Fibroblast of the conjunctiva (primary cell): ENCODE measurements around the gene NEURL1B.
"Not testable (repeated sequence)": the region's sequence is repeated elsewhere in the genome, so short reads cannot be mapped to it uniquely, and the experiment has no call there.

Experiments used
- DNase-seq: peaks from one replicate; pipeline ENCODE4 v3.0.0-alpha.2; 2010; ENCODE audit warnings: low read depth

The NEURL1B gene

GRCh38 chr5:172640822-172641358 is at the start of gene NEURL1B:
Gene NEURL1B, plus strand, starts transcription at chr5:172641263. Its CDS starts 144 bp downstream, at chr5:172641407.
- DNase-seq = peak; percentile 12

GRCh38 chr5:172591636-172592035 is 49.4 kb upstream of the NEURL1B start:
- DNase-seq = no peak

GRCh38 chr5:172592881-172593280 is 48.2 kb upstream of the NEURL1B start:
- DNase-seq = no peak

GRCh38 chr5:172593306-172593705 is 47.8 kb upstream of the NEURL1B start:
- DNase-seq = no peak

- no peak for DNase-seq
Measured at GRCh38 chr5:172593721-172594235, 47.3 kb upstream of the NEURL1B start.

GRCh38 chr5:172594431-172594830 is 46.6 kb upstream of the NEURL1B start:
- DNase-seq = no peak

GRCh38 chr5:172594867-172595466 is 46.1 kb upstream of the NEURL1B start:
- no peak for DNase-seq

- DNase-seq = no peak
Measured at GRCh38 chr5:172595596-172596455, 45.2 kb upstream of the NEURL1B start.

- no peak for DNase-seq
Measured at GRCh38 chr5:172596638-172597231, 44.3 kb upstream of the NEURL1B start.

GRCh38 chr5:172597755-172598155 is 43.3 kb upstream of the NEURL1B start:
- DNase-seq = no peak

- no peak for DNase-seq
Measured at GRCh38 chr5:172598251-172599203, 42.5 kb upstream of the NEURL1B start.

- no peak for DNase-seq
Measured at GRCh38 chr5:172599204-172599567, 41.9 kb upstream of the NEURL1B start.

- no peak for DNase-seq
Measured at GRCh38 chr5:172600571-172600970, 40.5 kb upstream of the NEURL1B start.

GRCh38 chr5:172601576-172601975 is 39.5 kb upstream of the NEURL1B start:
- DNase-seq = not testable (repeated sequence)

- no peak for DNase-seq
Measured at GRCh38 chr5:172602783-172603231, 38.3 kb upstream of the NEURL1B start.

GRCh38 chr5:172603251-172603806 is 37.7 kb upstream of the NEURL1B start:
- DNase-seq = no peak

- no peak for DNase-seq
Measured at GRCh38 chr5:172605466-172605865, 35.6 kb upstream of the NEURL1B start.

GRCh38 chr5:172606156-172606785 is 34.8 kb upstream of the NEURL1B start:
- DNase-seq = no peak

GRCh38 chr5:172607213-172607793 is 33.8 kb upstream of the NEURL1B start:
- no peak for DNase-seq

GRCh38 chr5:172608773-172609172 is 32.3 kb upstream of the NEURL1B start:
- DNase-seq = no peak
